ENCODE data around the gene PLCE1. TPM values are rescaled to one million over a fixed set of nuclear protein-coding genes. Genes with fewer than 3 reads are reported as not detected.

PLCE1 gene
- total and polyA plus RNA-seq, 2 donors (not counting 3 experiments of a cell fraction or from before 2014, with no cell fraction given), result 0.01 to 0.04 TPM

- Histone ChIP-seq H3K9me1 (replicated peaks; ENCODE audit: control insufficient read depth, extremely low read depth, insufficient read depth, low read length) (no peaks in the 10 kb centered on the region), H4K20me1 (replicated peaks; ENCODE audit: control insufficient read depth, extremely low read depth, insufficient read depth, low read length) (no peaks in the 10 kb centered on the region), H3K4me3 (replicated peaks in 1 of 3; ENCODE audit: insufficient read depth in 1 of 3, low read depth in 1 of 3, low read length in 3 of 3) (no peak overlapping the region), H3K9ac (replicated peaks; ENCODE audit: extremely low read depth, insufficient read depth, low read length) (no peak overlapping the region), H2AFZ (ENCODE audit: low read depth, low read length) (no peak overlapping the region), H3K79me2 (ENCODE audit: control insufficient read depth, insufficient read depth, low read length) (no peaks in the 10 kb centered on the region), H3K4me2 (ENCODE audit: insufficient read depth, low read length) (no peak overlapping the region), H3K27ac (ENCODE audit: insufficient read depth, low read depth, low read length) (no peak overlapping the region), H3K36me3 (ENCODE audit: control insufficient read depth in 2 of 2, extremely low read depth in 1 of 2, insufficient read depth in 2 of 2, low read length in 2 of 2) (no peaks in the 10 kb centered on the region), H3K9me3 (replicated peaks; ENCODE audit: control insufficient read depth, insufficient read depth, low read length) (no peaks in the 10 kb centered on the region), H3K4me1 (ENCODE audit: control insufficient read depth, extremely low read depth, insufficient read depth, low read length) (no peaks in the 10 kb centered on the region), H3K27me3 (ENCODE audit: control insufficient read depth in 2 of 2, insufficient read depth in 2 of 2, low read length in 2 of 2) (peaks cover 2 to 10% of the 10 kb centered on the region in 2 experiments)
- intact Hi-C loops (cut with micrococcal nuclease), result no loop called here
- TF ChIP-seq, protein P1, sequence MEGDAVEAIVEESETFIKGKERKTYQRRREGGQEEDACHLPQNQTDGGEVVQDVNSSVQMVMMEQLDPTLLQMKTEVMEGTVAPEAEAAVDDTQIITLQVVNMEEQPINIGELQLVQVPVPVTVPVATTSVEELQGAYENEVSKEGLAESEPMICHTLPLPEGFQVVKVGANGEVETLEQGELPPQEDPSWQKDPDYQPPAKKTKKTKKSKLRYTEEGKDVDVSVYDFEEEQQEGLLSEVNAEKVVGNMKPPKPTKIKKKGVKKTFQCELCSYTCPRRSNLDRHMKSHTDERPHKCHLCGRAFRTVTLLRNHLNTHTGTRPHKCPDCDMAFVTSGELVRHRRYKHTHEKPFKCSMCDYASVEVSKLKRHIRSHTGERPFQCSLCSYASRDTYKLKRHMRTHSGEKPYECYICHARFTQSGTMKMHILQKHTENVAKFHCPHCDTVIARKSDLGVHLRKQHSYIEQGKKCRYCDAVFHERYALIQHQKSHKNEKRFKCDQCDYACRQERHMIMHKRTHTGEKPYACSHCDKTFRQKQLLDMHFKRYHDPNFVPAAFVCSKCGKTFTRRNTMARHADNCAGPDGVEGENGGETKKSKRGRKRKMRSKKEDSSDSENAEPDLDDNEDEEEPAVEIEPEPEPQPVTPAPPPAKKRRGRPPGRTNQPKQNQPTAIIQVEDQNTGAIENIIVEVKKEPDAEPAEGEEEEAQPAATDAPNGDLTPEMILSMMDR (IDR thresholded peaks at IDR 0.05; ENCODE audit: extremely low read depth in 1 of 2, insufficient read depth in 1 of 2, low read depth in 1 of 2, low read length in 2 of 2), result no peak
- TF ChIP-seq EZH2 (IDR thresholded peaks at IDR 0.05; ENCODE audit: borderline replicate concordance, low read depth, low read length, severe bottlenecking), result no peak
- TF ChIP-seq JUN (IDR thresholded peaks at IDR 0.05; ENCODE audit: borderline replicate concordance, insufficient read depth, insufficient read length, low read depth), result no peak
- no peak for TF ChIP-seq POLR2AphosphoS5 (IDR thresholded peaks at IDR 0.05; ENCODE audit: insufficient read depth, low read depth, low read length)
- TF ChIP-seq, protein P2, sequence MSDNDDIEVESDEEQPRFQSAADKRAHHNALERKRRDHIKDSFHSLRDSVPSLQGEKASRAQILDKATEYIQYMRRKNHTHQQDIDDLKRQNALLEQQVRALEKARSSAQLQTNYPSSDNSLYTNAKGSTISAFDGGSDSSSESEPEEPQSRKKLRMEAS (IDR thresholded peaks at IDR 0.05; ENCODE audit: insufficient read depth, insufficient read length), result no peak
- no peak for TF ChIP-seq MYC (IDR thresholded peaks at IDR 0.05; ENCODE audit: low read depth, low read length)
- TF ChIP-seq POLR2A (IDR thresholded peaks at IDR 0.05; ENCODE audit: low read depth, low read length), result no peak
- no peak for TF ChIP-seq FOS (IDR thresholded peaks at IDR 0.05; ENCODE audit: borderline replicate concordance, insufficient read depth, low read length)
- no peak for TF ChIP-seq GATA2 (IDR thresholded peaks at IDR 0.05; ENCODE audit: insufficient read depth, insufficient read length, low read depth, low read length)
- no TSS peak for BruUV-seq (replicated peaks)
- ChIA-PET POLR2A (no interaction called here), CTCF (no interaction called here)
- dilution Hi-C loops (cut with MboI; ENCODE audit: extremely low pct_ligation_motif_present, low sequenced_read_pairs), result no loop called here
- FAIRE-seq (no peak), DNase-seq (ENCODE audit: low read depth, low spot score) (no peak)
Observed at GRCh38 chr10:94005050-94005449, 11.3 kb downstream of the PLCE1 start.

Measured in endothelial cell of umbilical vein (primary cell).